ENCODE measurements around the gene ME1. TPM values are rescaled to one million over a fixed set of nuclear protein-coding genes. Genes with fewer than 3 reads are reported as not detected.

ME1 gene
- total and polyA plus RNA-seq, 8 donors, result 5.2 to 31.7 (median 12.7) TPM

- Histone ChIP-seq H3K36me3 (peaks cover 0 to 17% (median 0%) of the 10 kb centered on the region in 4 donors), H3K4me3 (no peak overlapping the region), H3K27ac (no peak overlapping the region), H3K27me3 (no peaks in the 10 kb centered on the region), H3K9me3 (no peaks in the 10 kb centered on the region), H3K4me1 (peaks cover 0 to 8% (median 0%) of the 10 kb centered on the region in 4 donors)
- 29 to 57% (median 41%) methylated on average over 3 of the region's 3 CpGs for WGBS, 5 donors
- intact Hi-C loops (cut with DNase I; ENCODE audit: low total_unique reads), result loop anchor here (5.0 kb wide), 1 partner anchor 290 kb away; the partner anchor contains the start of gene PRSS35
- peak in 1 of 2 donors; percentile 56 for DNase-seq
- TF ChIP-seq EP300 (IDR thresholded peaks at IDR 0.05) (no peak), CTCF (IDR thresholded peaks at IDR 0.05) (peak in 4 of 7 experiments; percentile 16 to 42 (median 31))
Measured at GRCh38 chr6:83221889-83222479, 208.9 kb downstream of the ME1 start.

GRCh38 chr6:83221276-83221675 is 209.6 kb downstream of the ME1 start:
- intact Hi-C loops (cut with DNase I; ENCODE audit: low total_unique reads), result loop anchor here (5.0 kb wide), 1 partner anchor 291 kb away; the partner anchor contains the start of gene PRSS35
- DNase-seq, result no peak
- Histone ChIP-seq H3K27ac (no peak overlapping the region), H3K4me3 (no peak overlapping the region), H3K36me3 (peaks cover 0 to 17% (median 0%) of the 10 kb centered on the region in 4 donors), H3K9me3 (no peaks in the 10 kb centered on the region), H3K4me1 (peaks cover 0 to under 1% (median 0%) of the 10 kb centered on the region in 4 donors), H3K27me3 (no peaks in the 10 kb centered on the region)
- 83 to 95% (median 90%) methylated on average over 1 of the region's 1 CpG for WGBS, 5 donors
- TF ChIP-seq POLR2A (IDR thresholded peaks at IDR 0.05) (no peak), POLR2AphosphoS5 (IDR thresholded peaks at IDR 0.05) (no peak), EP300 (IDR thresholded peaks at IDR 0.05) (no peak), CTCF (IDR thresholded peaks at IDR 0.05) (no peak)

GRCh38 chr6:83220121-83220520 is 210.7 kb downstream of the ME1 start:
- no peaks in the 10 kb centered on the region for H3K9me3 ChIP-seq
- TF ChIP-seq EP300 (IDR thresholded peaks at IDR 0.05) (no peak), POLR2AphosphoS5 (IDR thresholded peaks at IDR 0.05) (no peak), CTCF (IDR thresholded peaks at IDR 0.05) (no peak), POLR2A (IDR thresholded peaks at IDR 0.05) (no peak)
- no peak overlapping the region for H3K27ac ChIP-seq
- H3K4me1 ChIP-seq, result peaks cover 0 to 3% (median 0%) of the 10 kb centered on the region in 4 donors
- intact Hi-C loops (cut with DNase I; ENCODE audit: low total_unique reads), result loop anchor here (5.0 kb wide), 1 partner anchor 292 kb away; the partner anchor contains the start of gene PRSS35
- DNase-seq, result no peak
- H3K27me3 ChIP-seq, result no peaks in the 10 kb centered on the region
- H3K36me3 ChIP-seq, result peaks cover 0 to 17% (median 0%) of the 10 kb centered on the region in 4 donors
- no peak overlapping the region for H3K4me3 ChIP-seq

GRCh38 chr6:83218646-83219045 is 212.2 kb downstream of the ME1 start:
- intact Hi-C loops (cut with DNase I; ENCODE audit: low total_unique reads), result no loop called here
- Histone ChIP-seq H3K27me3 (no peaks in the 10 kb centered on the region), H3K4me1 (peaks cover 0 to 3% (median 0%) of the 10 kb centered on the region in 4 donors), H3K36me3 (peaks cover 0 to 16% (median 0%) of the 10 kb centered on the region in 4 donors), H3K9me3 (no peaks in the 10 kb centered on the region), H3K4me3 (no peak overlapping the region), H3K27ac (no peak overlapping the region)
- no peak for TF ChIP-seq CTCF (IDR thresholded peaks at IDR 0.05)
- DNase-seq, result peak in 1 of 2 donors; percentile 25
- 40 to 55% (median 50%) methylated on average over 3 of the region's 3 CpGs for WGBS, 5 donors

Data from stomach (tissue), 9 donors.